Activated naive CD4-positive, alpha-beta T cell treated with anti-CD3 and anti-CD28 coated beads, Interleukin-2, amount 50 U/mL, for 16 hours (primary cell): ENCODE measurements around the gene BCL2L12.
"Not testable (repeated sequence)": the region's sequence is repeated elsewhere in the genome, so short reads cannot be mapped to it uniquely, and the experiment has no call there.

Experiments used
- DNase-seq: peaks from one replicate; pipeline ENCODE4 v3.0.0-alpha.2; 2020

BCL2L12 gene

DNA sequence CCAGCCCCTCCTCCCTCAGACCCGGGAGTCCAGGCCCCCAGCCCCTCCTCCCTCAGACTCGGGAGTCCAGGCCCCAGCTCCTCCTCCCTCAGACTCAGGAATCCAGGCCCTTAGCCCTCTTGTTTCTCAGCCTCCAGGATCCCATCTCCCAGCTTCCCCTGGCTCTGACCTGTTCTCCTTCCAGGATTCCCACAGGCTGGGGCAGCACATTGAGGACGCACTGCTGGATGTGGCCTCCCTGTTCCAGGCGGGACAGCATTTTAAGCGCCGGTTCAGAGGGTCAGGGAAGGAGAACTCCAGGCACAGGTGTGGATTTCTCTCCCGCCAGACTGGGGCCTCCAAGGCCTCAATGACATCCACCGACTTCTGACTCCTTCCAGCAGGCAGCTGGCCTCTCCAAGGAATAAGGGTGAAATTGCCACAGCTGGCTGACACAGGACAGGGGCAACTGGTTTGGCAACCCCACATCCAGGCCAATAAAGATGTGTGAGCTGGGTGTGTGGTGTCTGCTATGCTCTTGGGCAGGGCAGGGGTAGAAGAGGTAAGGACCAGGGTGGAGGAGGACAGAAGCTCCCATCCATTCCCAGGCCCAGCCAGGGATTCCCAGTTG is 47.6 kb downstream of the BCL2L12 start:
- no peak for DNase-seq

DNA sequence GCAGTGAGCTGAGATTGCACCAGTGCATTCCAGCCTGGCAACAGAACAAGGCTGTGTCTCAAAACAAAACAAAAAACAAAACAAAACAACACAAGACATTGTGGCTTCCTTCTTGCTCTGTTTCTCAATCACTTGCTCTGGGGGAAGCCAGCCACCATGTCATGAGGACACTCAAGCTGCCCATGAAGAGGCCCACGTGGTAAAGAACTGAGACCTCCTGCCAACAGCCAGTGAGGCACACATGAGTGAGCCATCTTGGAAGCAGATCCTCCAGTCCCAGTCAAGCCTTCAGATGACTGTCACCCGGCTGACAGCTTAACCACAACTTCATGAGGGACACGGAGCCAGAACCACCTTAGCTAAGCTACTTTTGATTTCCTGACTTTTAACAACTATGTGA is 50.4 kb downstream of the BCL2L12 start:
- DNase-seq, result no peak

- no peak for DNase-seq
Measured at GRCh38 chr19:49718511-49718910, 52.8 kb downstream of the BCL2L12 start.

GRCh38 chr19:49718991-49719390 is 53.3 kb downstream of the BCL2L12 start:
- DNase-seq, result no peak

GRCh38 chr19:49719420-49719819 is 53.7 kb downstream of the BCL2L12 start:
- DNase-seq, result not testable (repeated sequence)
